ENCODE data around the gene VWA2.

DNA sequence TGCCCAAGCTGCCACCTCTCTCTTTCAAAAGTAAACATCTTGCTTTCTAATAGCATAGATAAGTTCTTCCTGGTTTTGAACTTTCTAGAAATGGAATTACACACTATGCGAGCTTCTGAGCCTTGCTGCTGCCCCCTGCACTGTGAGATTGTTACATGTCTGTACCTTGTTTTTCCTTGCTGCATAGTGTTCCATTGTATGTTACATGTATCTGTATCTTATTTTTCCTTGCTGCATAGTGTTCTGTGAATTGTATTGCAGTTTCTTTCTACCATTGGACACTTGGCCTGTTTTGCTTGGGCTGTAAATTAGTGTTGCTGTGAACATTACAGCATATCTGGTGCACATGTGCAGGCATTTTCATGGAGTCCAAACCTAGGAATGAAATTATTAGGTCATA lies 24.0 kb upstream of the VWA2 start:
- no peak for TF ChIP-seq GATA2 (IDR thresholded peaks at IDR 0.05; ENCODE audit: low read depth, low read length)
- TF ChIP-seq GATA3 (IDR thresholded peaks at IDR 0.05; ENCODE audit: low read depth, low read length), result no peak

All from SH-SY5Y (cell line).